H1 (cell line): ENCODE results near the gene ATP5PB. TPM values are rescaled to one million over a fixed set of nuclear protein-coding genes. Genes with fewer than 3 reads are reported as not detected.

Experiments
- ASH2L ChIP-seq: fragments of 200-600, 300-600 bp; sonication (generic); IDR thresholded peaks from one replicate; pipeline ENCODE4 v1.7.1; 2017; ENCODE audit warnings: low read length
- KDM5A ChIP-seq: fragments of 200-600 bp; IDR thresholded peaks from 2 replicates; pipeline ENCODE4 v1.7.1; 2012; ENCODE audit warnings: mild to moderate bottlenecking, low read length, inconsistent platforms, mixed read lengths
- POU5F1 ChIP-seq: IDR thresholded peaks from 2 replicates; pipeline ENCODE4 v1.6.1; 2011; ENCODE audit warnings: low read depth, mild to moderate bottlenecking, low read length, moderate library complexity
- RNF2 ChIP-seq: fragments of 200-900, 300-1000 bp; sonication (generic); IDR thresholded peaks from 2 replicates; pipeline ENCODE4 v1.7.1; 2016; ENCODE audit warnings: borderline replicate concordance, low read depth, mild to moderate bottlenecking, antibody characterized with exemption, low read length; ENCODE audit not compliant: poor library complexity, severe bottlenecking; ENCODE audit errors: missing control alignments
- polyA plus RNA-seq, 7 experiments: library from polyadenylated mRNA; depleted of rRNA in 3 of 7; stranded (reverse) in 5 of 7; unstranded in 2 of 7; fragments of >200 nt in 5 of 7; fragments of 200-250 nt in 2 of 7; gene quantifications; 1 replicate in 5 of 7; 2 replicates in 1 of 7; 4 replicates in 1 of 7; pipeline versions ENCODE4 v1.2.1 to v1.2.3, GENCODE V29; 2011 to 2013; ENCODE audit warnings: missing spikeins in 2 of 7, mixed read lengths in 2 of 7
- total RNA-seq: library from RNA; stranded (reverse); fragmentation: NEBNext Ultra II Directional; extraction: Animal tissue kit (Norgen Biotek cat#: 25700); gene quantifications from 2 replicates; pipeline ENCODE4 v1.2.1, GENCODE V29; 2021
- TF ChIP-seq, protein P1 (sequence below): fragments of 300-600 bp; sonication (generic); IDR thresholded peaks from 2 replicates; pipeline ENCODE4 v1.7.1; 2012; ENCODE audit warnings: low read length, moderate library complexity, mild to moderate bottlenecking, inconsistent platforms; ENCODE audit not compliant: insufficient replicate concordance
- TF ChIP-seq, protein P2 (sequence below), 3 experiments: IDR thresholded peaks; 1 replicate in 2 of 3; 2 replicates in 1 of 3; pipeline versions ENCODE4 v1.5.1 to v1.6.1; 2011; ENCODE audit warnings: low read length in 3 of 3, mild to moderate bottlenecking in 3 of 3, inconsistent platforms in 2 of 3, low read depth in 1 of 3, moderate library complexity in 1 of 3; ENCODE audit not compliant: insufficient read depth in 1 of 3; ENCODE audit errors: control extremely low read depth in 1 of 3

Gene ATP5PB
- total and polyA plus RNA-seq, 2 of the 8 experiments (the other 6 are each of a cell fraction or from before 2014, with no cell fraction given) = 232 to 262 TPM

DNA sequence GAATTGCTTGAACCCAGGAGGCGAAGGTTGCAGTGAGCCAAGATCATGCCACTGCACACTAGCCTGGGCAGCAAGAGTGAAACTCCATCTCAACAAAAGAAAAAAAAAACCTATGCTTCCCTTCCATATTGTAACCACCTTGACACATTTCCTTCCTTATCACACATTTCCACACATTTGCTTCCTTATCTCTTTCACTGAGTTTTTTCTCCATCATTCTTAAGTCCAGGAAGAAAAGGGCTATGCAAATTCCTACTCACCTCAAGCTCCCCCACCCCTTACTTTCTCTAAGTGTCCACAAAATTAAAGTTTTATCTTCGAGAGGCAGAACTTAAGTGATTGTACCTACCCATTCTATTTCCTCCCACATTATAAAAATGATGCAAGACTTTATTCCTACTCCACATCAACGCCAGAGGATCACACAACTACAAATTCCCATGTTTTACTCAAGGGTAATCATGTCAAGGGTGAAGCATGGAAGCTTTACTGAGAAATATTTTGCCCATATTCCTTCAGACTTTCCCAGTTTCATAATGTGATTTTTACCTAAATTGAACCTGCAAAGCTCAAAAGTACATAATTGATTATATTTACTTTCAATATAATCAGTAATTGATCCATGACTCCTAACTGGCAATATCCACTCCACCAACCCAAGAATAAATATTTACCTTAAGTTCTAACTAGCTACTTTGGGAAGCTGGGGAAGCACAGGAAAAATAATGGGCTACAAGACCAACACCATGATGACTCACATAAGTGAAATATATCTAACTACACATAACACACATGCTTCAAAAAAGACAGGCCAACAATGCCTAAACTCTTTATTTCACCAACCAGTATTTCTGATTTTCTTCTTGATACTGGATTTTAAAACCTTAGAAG, 9.6 kb upstream of the ATP5PB start (continued):
- TF ChIP-seq, protein P1, sequence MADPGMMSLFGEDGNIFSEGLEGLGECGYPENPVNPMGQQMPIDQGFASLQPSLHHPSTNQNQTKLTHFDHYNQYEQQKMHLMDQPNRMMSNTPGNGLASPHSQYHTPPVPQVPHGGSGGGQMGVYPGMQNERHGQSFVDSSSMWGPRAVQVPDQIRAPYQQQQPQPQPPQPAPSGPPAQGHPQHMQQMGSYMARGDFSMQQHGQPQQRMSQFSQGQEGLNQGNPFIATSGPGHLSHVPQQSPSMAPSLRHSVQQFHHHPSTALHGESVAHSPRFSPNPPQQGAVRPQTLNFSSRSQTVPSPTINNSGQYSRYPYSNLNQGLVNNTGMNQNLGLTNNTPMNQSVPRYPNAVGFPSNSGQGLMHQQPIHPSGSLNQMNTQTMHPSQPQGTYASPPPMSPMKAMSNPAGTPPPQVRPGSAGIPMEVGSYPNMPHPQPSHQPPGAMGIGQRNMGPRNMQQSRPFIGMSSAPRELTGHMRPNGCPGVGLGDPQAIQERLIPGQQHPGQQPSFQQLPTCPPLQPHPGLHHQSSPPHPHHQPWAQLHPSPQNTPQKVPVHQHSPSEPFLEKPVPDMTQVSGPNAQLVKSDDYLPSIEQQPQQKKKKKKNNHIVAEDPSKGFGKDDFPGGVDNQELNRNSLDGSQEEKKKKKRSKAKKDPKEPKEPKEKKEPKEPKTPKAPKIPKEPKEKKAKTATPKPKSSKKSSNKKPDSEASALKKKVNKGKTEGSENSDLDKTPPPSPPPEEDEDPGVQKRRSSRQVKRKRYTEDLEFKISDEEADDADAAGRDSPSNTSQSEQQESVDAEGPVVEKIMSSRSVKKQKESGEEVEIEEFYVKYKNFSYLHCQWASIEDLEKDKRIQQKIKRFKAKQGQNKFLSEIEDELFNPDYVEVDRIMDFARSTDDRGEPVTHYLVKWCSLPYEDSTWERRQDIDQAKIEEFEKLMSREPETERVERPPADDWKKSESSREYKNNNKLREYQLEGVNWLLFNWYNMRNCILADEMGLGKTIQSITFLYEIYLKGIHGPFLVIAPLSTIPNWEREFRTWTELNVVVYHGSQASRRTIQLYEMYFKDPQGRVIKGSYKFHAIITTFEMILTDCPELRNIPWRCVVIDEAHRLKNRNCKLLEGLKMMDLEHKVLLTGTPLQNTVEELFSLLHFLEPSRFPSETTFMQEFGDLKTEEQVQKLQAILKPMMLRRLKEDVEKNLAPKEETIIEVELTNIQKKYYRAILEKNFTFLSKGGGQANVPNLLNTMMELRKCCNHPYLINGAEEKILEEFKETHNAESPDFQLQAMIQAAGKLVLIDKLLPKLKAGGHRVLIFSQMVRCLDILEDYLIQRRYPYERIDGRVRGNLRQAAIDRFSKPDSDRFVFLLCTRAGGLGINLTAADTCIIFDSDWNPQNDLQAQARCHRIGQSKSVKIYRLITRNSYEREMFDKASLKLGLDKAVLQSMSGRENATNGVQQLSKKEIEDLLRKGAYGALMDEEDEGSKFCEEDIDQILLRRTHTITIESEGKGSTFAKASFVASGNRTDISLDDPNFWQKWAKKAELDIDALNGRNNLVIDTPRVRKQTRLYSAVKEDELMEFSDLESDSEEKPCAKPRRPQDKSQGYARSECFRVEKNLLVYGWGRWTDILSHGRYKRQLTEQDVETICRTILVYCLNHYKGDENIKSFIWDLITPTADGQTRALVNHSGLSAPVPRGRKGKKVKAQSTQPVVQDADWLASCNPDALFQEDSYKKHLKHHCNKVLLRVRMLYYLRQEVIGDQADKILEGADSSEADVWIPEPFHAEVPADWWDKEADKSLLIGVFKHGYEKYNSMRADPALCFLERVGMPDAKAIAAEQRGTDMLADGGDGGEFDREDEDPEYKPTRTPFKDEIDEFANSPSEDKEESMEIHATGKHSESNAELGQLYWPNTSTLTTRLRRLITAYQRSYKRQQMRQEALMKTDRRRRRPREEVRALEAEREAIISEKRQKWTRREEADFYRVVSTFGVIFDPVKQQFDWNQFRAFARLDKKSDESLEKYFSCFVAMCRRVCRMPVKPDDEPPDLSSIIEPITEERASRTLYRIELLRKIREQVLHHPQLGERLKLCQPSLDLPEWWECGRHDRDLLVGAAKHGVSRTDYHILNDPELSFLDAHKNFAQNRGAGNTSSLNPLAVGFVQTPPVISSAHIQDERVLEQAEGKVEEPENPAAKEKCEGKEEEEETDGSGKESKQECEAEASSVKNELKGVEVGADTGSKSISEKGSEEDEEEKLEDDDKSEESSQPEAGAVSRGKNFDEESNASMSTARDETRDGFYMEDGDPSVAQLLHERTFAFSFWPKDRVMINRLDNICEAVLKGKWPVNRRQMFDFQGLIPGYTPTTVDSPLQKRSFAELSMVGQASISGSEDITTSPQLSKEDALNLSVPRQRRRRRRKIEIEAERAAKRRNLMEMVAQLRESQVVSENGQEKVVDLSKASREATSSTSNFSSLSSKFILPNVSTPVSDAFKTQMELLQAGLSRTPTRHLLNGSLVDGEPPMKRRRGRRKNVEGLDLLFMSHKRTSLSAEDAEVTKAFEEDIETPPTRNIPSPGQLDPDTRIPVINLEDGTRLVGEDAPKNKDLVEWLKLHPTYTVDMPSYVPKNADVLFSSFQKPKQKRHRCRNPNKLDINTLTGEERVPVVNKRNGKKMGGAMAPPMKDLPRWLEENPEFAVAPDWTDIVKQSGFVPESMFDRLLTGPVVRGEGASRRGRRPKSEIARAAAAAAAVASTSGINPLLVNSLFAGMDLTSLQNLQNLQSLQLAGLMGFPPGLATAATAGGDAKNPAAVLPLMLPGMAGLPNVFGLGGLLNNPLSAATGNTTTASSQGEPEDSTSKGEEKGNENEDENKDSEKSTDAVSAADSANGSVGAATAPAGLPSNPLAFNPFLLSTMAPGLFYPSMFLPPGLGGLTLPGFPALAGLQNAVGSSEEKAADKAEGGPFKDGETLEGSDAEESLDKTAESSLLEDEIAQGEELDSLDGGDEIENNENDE = no peak
- TF ChIP-seq POU5F1 (no peak), KDM5A (no peak), RNF2 (no peak), ASH2L (no peak)
- TF ChIP-seq, protein P2, sequence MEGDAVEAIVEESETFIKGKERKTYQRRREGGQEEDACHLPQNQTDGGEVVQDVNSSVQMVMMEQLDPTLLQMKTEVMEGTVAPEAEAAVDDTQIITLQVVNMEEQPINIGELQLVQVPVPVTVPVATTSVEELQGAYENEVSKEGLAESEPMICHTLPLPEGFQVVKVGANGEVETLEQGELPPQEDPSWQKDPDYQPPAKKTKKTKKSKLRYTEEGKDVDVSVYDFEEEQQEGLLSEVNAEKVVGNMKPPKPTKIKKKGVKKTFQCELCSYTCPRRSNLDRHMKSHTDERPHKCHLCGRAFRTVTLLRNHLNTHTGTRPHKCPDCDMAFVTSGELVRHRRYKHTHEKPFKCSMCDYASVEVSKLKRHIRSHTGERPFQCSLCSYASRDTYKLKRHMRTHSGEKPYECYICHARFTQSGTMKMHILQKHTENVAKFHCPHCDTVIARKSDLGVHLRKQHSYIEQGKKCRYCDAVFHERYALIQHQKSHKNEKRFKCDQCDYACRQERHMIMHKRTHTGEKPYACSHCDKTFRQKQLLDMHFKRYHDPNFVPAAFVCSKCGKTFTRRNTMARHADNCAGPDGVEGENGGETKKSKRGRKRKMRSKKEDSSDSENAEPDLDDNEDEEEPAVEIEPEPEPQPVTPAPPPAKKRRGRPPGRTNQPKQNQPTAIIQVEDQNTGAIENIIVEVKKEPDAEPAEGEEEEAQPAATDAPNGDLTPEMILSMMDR (IDR thresholded peaks at IDR 0.05; ENCODE audit: control extremely low read depth in 1 of 3, insufficient read depth in 1 of 3, low read depth in 1 of 3, low read length in 3 of 3) = no peak
